ENCODE data around the gene RABEP1.

DNA sequence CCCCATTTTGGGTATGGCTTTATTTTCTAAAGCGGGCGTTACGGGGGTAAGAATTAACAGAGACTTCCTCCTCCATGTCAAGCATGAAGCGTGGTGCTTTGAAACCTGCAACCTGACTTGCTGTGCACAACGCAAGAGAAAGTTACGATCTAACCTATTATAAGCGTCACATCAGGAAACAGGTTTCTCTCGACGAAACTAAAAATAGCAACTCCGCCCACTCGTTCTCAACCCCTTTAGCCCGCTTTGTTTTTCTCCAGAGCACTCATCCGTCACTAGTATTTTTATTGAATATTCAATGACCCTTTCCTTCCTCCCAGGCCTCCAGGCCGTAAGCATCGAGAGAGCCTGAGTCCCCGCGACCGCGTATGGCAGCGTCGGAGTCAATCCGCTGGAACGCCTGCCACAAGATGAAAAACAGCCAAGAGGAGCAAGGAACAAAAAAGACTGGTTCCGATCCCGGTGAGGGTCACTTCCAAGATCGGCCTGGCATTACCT, 136.8 kb downstream of the RABEP1 start:
- TF ChIP-seq, protein P1, sequence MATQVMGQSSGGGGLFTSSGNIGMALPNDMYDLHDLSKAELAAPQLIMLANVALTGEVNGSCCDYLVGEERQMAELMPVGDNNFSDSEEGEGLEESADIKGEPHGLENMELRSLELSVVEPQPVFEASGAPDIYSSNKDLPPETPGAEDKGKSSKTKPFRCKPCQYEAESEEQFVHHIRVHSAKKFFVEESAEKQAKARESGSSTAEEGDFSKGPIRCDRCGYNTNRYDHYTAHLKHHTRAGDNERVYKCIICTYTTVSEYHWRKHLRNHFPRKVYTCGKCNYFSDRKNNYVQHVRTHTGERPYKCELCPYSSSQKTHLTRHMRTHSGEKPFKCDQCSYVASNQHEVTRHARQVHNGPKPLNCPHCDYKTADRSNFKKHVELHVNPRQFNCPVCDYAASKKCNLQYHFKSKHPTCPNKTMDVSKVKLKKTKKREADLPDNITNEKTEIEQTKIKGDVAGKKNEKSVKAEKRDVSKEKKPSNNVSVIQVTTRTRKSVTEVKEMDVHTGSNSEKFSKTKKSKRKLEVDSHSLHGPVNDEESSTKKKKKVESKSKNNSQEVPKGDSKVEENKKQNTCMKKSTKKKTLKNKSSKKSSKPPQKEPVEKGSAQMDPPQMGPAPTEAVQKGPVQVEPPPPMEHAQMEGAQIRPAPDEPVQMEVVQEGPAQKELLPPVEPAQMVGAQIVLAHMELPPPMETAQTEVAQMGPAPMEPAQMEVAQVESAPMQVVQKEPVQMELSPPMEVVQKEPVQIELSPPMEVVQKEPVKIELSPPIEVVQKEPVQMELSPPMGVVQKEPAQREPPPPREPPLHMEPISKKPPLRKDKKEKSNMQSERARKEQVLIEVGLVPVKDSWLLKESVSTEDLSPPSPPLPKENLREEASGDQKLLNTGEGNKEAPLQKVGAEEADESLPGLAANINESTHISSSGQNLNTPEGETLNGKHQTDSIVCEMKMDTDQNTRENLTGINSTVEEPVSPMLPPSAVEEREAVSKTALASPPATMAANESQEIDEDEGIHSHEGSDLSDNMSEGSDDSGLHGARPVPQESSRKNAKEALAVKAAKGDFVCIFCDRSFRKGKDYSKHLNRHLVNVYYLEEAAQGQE (IDR thresholded peaks at IDR 0.05; ENCODE audit: insufficient replicate concordance, low read depth): no peak
- TF ChIP-seq, protein P2, sequence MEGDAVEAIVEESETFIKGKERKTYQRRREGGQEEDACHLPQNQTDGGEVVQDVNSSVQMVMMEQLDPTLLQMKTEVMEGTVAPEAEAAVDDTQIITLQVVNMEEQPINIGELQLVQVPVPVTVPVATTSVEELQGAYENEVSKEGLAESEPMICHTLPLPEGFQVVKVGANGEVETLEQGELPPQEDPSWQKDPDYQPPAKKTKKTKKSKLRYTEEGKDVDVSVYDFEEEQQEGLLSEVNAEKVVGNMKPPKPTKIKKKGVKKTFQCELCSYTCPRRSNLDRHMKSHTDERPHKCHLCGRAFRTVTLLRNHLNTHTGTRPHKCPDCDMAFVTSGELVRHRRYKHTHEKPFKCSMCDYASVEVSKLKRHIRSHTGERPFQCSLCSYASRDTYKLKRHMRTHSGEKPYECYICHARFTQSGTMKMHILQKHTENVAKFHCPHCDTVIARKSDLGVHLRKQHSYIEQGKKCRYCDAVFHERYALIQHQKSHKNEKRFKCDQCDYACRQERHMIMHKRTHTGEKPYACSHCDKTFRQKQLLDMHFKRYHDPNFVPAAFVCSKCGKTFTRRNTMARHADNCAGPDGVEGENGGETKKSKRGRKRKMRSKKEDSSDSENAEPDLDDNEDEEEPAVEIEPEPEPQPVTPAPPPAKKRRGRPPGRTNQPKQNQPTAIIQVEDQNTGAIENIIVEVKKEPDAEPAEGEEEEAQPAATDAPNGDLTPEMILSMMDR (IDR thresholded peaks at IDR 0.05; ENCODE audit: insufficient read depth, low read length): no peak
- TF ChIP-seq POLR2AphosphoS5 (IDR thresholded peaks at IDR 0.05; ENCODE audit: low read depth): no peak
- no peak for TF ChIP-seq GABPA (IDR thresholded peaks at IDR 0.05; ENCODE audit: low read depth)

Data from HL-60 (cell line).